Right atrium auricular region (tissue), 2 donors: Measurements from ENCODE around the gene CHRND. TPM values are rescaled to one million over a fixed set of nuclear protein-coding genes. Genes with fewer than 3 reads are reported as not detected.

Experiments used
- DNase-seq: peaks from one replicate; pipeline ENCODE4 v3.0.0-alpha.2; 2019; ENCODE audit warnings: low spot score
- H3K27ac ChIP-seq, 2 donors: fragments of 200-600 bp; sonication (generic); 1 replicate in 1 of 2; 2 replicates in 1 of 2; pipeline ENCODE4 v1.5.1; 2016 to 2019
- H3K27me3 ChIP-seq, 2 donors: fragments of 200-600 bp; sonication (generic); one replicate each; pipeline versions ENCODE4 v1.5.1 to v1.6.0; 2017 to 2019
- H3K36me3 ChIP-seq: fragments of 200-600 bp; sonication (generic); one replicate; pipeline ENCODE4 v1.5.1; 2016
- H3K4me1 ChIP-seq, 2 donors: fragments of 200-600 bp; sonication (generic); one replicate each; pipeline versions ENCODE4 v1.5.1 to v1.6.0; 2017 to 2019
- H3K4me3 ChIP-seq, 2 donors: fragments of 200-600 bp; sonication (generic); 1 replicate in 1 of 2; 2 replicates in 1 of 2; pipeline ENCODE4 v1.5.1; 2017 to 2019; ENCODE audit warnings: mild to moderate bottlenecking in 1 of 2, moderate library complexity in 1 of 2
- H3K9me3 ChIP-seq, 2 donors: fragments of 200-600 bp; sonication (generic); one replicate each; pipeline ENCODE4 v1.5.1; 2019
- total RNA-seq, 2 donors: library from RNA; depleted of rRNA; stranded (reverse); fragments of >200 nt; gene quantifications; one replicate each; pipeline ENCODE4 v1.1.0, GENCODE V29; 2016
- TF ChIP-seq, protein P1 (sequence below), 2 donors: fragments of 200-600 bp; sonication (generic); IDR thresholded peaks; one replicate each; pipeline ENCODE4 v1.5.1; 2019; ENCODE audit warnings: antibody characterized with exemption in 2 of 2

CHRND gene
- total RNA-seq, 2 donors from 2014 or later = 0.19 TPM; not detected in 1

DNA sequence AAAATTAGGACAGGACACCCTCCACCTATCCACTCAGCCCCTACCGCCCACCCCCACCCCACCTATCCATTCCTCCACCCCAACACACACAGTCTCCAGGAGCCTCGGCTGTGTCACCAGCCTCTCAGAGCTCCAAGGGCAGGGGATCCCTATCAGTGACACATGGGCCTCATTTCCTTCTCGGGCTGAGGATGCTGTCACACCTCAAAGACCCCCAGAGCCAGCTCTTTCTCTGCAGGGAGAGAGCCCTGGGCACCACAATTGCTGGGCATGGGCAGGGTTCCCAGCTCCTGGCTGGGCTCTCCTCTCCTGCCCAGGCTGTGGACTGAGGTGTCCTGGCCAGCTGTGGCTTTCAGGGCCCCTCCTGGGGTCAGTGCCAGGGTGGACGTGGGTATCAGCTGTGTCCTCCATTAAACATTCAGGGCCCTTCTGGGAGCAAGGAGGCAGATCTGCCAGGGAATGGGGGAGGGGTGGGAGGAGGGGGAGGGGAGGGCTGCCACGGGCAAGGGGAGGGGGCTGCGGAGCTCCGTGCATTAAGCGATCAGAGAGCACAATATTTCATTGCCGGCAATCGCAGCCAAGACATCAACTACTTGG, 24.1 kb upstream of the CHRND start:
- H3K27ac ChIP-seq = no peak overlapping the region
- no peaks in the 10 kb centered on the region for H3K36me3 ChIP-seq
- DNase-seq = no peak

DNA sequence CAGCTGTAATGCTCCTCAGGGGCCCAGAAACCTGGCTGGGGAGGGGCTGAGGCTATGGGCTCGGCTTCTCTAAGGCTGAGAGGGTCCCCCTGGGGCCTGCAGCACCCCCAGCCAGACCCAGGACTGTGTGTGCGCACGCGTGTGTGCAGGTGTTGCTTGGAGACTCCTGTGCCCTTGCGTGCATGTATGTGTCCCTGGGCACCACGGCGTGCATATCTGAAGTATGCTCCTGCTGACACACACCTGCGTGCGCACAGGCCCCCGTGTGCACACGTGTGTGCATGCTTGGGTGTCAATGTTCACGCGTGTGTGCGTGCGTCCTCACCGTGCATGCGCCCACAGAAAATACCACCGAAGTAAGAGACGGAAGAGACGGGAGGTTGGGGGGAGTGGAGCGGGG, 23.4 kb upstream of the CHRND start:
- no peak for DNase-seq
- TF ChIP-seq, protein P1, sequence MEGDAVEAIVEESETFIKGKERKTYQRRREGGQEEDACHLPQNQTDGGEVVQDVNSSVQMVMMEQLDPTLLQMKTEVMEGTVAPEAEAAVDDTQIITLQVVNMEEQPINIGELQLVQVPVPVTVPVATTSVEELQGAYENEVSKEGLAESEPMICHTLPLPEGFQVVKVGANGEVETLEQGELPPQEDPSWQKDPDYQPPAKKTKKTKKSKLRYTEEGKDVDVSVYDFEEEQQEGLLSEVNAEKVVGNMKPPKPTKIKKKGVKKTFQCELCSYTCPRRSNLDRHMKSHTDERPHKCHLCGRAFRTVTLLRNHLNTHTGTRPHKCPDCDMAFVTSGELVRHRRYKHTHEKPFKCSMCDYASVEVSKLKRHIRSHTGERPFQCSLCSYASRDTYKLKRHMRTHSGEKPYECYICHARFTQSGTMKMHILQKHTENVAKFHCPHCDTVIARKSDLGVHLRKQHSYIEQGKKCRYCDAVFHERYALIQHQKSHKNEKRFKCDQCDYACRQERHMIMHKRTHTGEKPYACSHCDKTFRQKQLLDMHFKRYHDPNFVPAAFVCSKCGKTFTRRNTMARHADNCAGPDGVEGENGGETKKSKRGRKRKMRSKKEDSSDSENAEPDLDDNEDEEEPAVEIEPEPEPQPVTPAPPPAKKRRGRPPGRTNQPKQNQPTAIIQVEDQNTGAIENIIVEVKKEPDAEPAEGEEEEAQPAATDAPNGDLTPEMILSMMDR (IDR thresholded peaks at IDR 0.05) = no peak

More for the DNA sequence above, 24.1 kb upstream of the CHRND start:
- H3K9me3 ChIP-seq = no peaks in the 10 kb centered on the region
- H3K4me1 ChIP-seq = peaks cover 0 to 23% of the 10 kb centered on the region in 2 donors
- TF ChIP-seq, protein P1 (IDR thresholded peaks at IDR 0.05) = no peak
- H3K4me3 ChIP-seq = no peak overlapping the region
- no peaks in the 10 kb centered on the region for H3K27me3 ChIP-seq

DNA sequence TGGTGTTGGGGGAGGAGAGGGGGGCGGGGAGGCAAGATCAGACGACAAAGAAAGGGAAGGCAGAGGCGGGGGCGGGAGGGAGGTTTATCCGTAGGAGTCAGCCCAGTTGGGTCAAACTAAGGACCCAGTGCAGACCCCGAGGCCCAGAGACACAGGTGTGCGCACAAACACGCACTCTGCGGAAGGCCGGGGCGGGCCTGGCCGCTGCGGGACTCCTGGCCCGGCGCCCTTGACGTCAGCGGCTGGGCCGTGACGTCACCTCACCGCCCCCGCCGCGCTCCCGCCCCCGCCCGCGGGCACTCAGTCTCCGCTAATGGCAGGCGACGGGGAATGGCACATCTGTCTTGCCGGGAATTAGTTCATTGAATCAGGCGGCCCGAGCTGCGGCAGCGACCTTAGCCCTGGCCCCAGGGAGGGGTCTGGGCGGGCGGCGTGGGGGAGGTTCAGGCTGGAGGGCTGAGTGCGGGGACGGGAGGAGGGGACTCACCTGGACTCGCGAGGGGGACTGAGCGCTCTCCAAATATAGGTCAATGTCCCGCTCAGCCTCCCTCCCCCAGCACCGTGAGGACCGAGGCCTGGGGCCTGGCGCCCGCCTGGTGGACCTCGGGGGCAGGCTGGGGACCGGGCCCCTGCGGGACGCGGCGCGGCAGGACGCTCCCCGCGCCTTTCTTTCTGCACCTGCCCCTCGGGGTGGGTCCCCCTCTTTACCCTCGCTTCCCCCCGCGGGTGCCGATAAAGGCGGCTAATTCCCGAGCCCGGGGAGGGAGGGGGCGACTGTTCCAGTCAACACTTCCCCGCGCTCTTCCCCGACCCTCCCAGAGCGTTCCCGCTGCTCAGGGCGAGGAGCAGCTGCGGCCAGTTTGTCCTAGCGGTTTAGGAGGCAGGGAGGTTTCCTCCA, 22.8 kb upstream of the CHRND start:
- H3K27me3 ChIP-seq = no peaks in the 10 kb centered on the region

More for the DNA sequence above, 23.4 kb upstream of the CHRND start:
- Histone ChIP-seq H3K4me1 (peaks cover 0 to 23% of the 10 kb centered on the region in 2 donors), H3K4me3 (peak overlapping the region; percentile 53 to 59), H3K9me3 (no peaks in the 10 kb centered on the region), H3K36me3 (no peaks in the 10 kb centered on the region), H3K27ac (no peak overlapping the region), H3K27me3 (no peaks in the 10 kb centered on the region)

DNA sequence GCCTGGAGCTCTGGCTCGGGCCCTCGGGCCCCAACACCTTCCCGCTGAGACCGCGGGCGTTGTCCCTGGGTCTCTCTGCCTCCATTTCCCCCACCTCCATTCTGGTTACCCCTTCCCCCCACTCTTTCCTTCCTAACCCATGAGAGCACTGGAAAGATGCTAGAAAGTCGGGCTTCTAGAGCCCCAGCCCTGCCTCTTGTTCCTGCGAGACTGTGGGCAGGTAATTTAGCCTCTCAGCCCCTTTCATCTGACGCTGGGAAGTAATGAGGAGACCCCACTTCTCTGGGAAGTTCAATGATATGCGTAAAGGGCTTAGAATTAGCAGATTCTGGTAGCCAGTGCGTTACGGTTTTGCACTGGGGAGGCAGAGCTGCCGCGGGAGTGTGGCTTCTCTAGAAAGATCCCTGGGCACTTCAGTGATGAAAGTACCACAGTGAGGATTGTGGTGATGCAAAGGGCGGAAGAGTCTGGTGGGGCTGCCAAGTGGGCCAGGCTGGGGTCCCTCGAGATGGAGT, 22.1 kb upstream of the CHRND start:
- Histone ChIP-seq H3K27ac (no peak overlapping the region), H3K36me3 (no peaks in the 10 kb centered on the region), H3K9me3 (no peaks in the 10 kb centered on the region), H3K4me3 (peak overlapping the region; percentile 53 to 59), H3K4me1 (peaks cover 0 to 23% of the 10 kb centered on the region in 2 donors), H3K27me3 (no peaks in the 10 kb centered on the region)
- TF ChIP-seq, protein P1 (IDR thresholded peaks at IDR 0.05) = no peak
- DNase-seq = no peak

More for the DNA sequence above, 22.8 kb upstream of the CHRND start:
- H3K4me1 ChIP-seq = peaks cover 0 to 23% of the 10 kb centered on the region in 2 donors
- no peak for DNase-seq
- H3K4me3 ChIP-seq = peak overlapping the region; percentile 53 to 59
- TF ChIP-seq, protein P1 (IDR thresholded peaks at IDR 0.05) = no peak
- no peaks in the 10 kb centered on the region for H3K36me3 ChIP-seq
- peak overlapping the region; percentile 35 to 53 for H3K27ac ChIP-seq
- H3K9me3 ChIP-seq = no peaks in the 10 kb centered on the region

DNA sequence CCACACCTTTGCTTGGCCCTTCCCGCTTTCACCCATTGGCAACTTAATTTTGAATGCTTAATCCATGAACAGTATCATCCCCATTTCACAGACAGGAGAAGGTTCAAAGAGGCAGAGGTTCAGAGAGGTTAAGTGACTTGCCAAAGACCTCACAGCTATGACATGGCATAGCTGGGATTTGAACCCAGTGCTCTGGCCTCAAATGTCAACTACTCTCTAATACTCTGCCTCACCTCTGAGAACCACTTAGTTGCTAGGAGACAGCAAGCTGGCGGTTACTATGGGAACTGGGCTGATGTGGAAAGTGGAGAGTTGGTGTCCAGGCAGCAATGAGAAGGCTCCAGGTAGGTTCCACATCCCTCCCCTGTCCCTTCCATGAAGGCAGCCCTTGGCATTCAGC, 21.5 kb upstream of the CHRND start:
- Histone ChIP-seq H3K9me3 (no peaks in the 10 kb centered on the region), H3K27me3 (no peaks in the 10 kb centered on the region), H3K4me1 (peaks cover 0 to 23% of the 10 kb centered on the region in 2 donors), H3K36me3 (no peaks in the 10 kb centered on the region), H3K4me3 (no peak overlapping the region), H3K27ac (no peak overlapping the region)
- TF ChIP-seq, protein P1 (IDR thresholded peaks at IDR 0.05) = no peak
- no peak for DNase-seq
